ENCODE data around the gene DDX24. TPM values are rescaled to one million over a fixed set of nuclear protein-coding genes. Genes with fewer than 3 reads are reported as not detected.

DDX24 gene
- total and polyA plus RNA-seq, 2 experiments from 2014 or later: 123 to 149 TPM

- in situ Hi-C loops (cut with MboI): no loop called here
- 89 to 90% methylated on average over 5 of the region's 5 CpGs for WGBS, 2 experiments (ENCODE audit: low coverage in 1 of 2, low lambda C conversion rate in 2 of 2, missing lambda C conversion rate in 2 of 2)
Observed at GRCh38 chr14:94114589-94115057, 33.6 kb upstream of the DDX24 start.

GRCh38 chr14:94113908-94114588 lies 33.0 kb upstream of the DDX24 start:
- Histone ChIP-seq H3K27me3 (replicated peaks; ENCODE audit: insufficient read depth) (no peaks in the 10 kb centered on the region; the same call in none of the 2 replicates), H4K20me1 (ENCODE audit: insufficient read depth) (no peaks in the 10 kb centered on the region), H3F3A (ENCODE audit: insufficient read depth) (no peaks in the 10 kb centered on the region), H3K4me2 (ENCODE audit: unreplicated experiment) (no peak overlapping the region), H3K4me3 (no peak overlapping the region), H3K79me2 (ENCODE audit: insufficient read depth) (no peaks in the 10 kb centered on the region), H3K4me1 (ENCODE audit: insufficient read depth) (no peaks in the 10 kb centered on the region), H3K9me3 (ENCODE audit: low read depth) (no peaks in the 10 kb centered on the region), H3K9me2 (ENCODE audit: insufficient read depth) (no peaks in the 10 kb centered on the region), H3K36me3 (ENCODE audit: low read depth) (no peaks in the 10 kb centered on the region), H3K9ac (no peak overlapping the region), H3K27ac (no peak overlapping the region), H2AFZ (no peak overlapping the region)
- TF ChIP-seq EZH2phosphoT487 (IDR thresholded peaks at IDR 0.05; ENCODE audit: insufficient read depth, low read depth): no peak
- 91 to 92% methylated on average over 5 of the region's 5 CpGs for WGBS, 2 experiments (ENCODE audit: low coverage in 1 of 2, low lambda C conversion rate in 2 of 2, missing lambda C conversion rate in 2 of 2)
- in situ Hi-C loops (cut with MboI): no loop called here
- DNase-seq: no peak

More at GRCh38 chr14:94114589-94115057, 33.6 kb upstream of the DDX24 start:
- Histone ChIP-seq H3K9ac (no peak overlapping the region), H3K27ac (no peak overlapping the region), H3K36me3 (ENCODE audit: low read depth) (no peaks in the 10 kb centered on the region), H2AFZ (no peak overlapping the region), H3K79me2 (ENCODE audit: insufficient read depth) (no peaks in the 10 kb centered on the region), H3F3A (ENCODE audit: insufficient read depth) (no peaks in the 10 kb centered on the region), H3K4me2 (ENCODE audit: unreplicated experiment) (no peak overlapping the region), H3K4me1 (ENCODE audit: insufficient read depth) (no peaks in the 10 kb centered on the region), H4K20me1 (ENCODE audit: insufficient read depth) (no peaks in the 10 kb centered on the region), H3K27me3 (replicated peaks; ENCODE audit: insufficient read depth) (no peaks in the 10 kb centered on the region; the same call in none of the 2 replicates), H3K9me3 (ENCODE audit: low read depth) (no peaks in the 10 kb centered on the region), H3K4me3 (no peak overlapping the region), H3K9me2 (ENCODE audit: insufficient read depth) (no peaks in the 10 kb centered on the region)
- TF ChIP-seq EZH2phosphoT487 (IDR thresholded peaks at IDR 0.05; ENCODE audit: insufficient read depth, low read depth): no peak
- no peak for TF ChIP-seq EZH2 (IDR thresholded peaks at IDR 0.05; ENCODE audit: insufficient read depth, poor library complexity, severe bottlenecking)
- DNase-seq: no peak

GRCh38 chr14:94113490-94113889 lies 32.5 kb upstream of the DDX24 start:
- no peak overlapping the region for H3K27ac ChIP-seq
- no peaks in the 10 kb centered on the region for H3K4me1 ChIP-seq (ENCODE audit: insufficient read depth)
- H2AFZ ChIP-seq: no peak overlapping the region
- H3F3A ChIP-seq (ENCODE audit: insufficient read depth): no peaks in the 10 kb centered on the region
- TF ChIP-seq EZH2phosphoT487 (IDR thresholded peaks at IDR 0.05; ENCODE audit: insufficient read depth, low read depth) (no peak), EZH2 (IDR thresholded peaks at IDR 0.05; ENCODE audit: insufficient read depth, poor library complexity, severe bottlenecking) (no peak)
- 85 to 91% methylated on average over 6 of the region's 6 CpGs for WGBS, 2 experiments (ENCODE audit: low coverage in 1 of 2, low lambda C conversion rate in 2 of 2, missing lambda C conversion rate in 2 of 2)
- no peaks in the 10 kb centered on the region for H3K9me2 ChIP-seq (ENCODE audit: insufficient read depth)
- in situ Hi-C loops (cut with MboI): no loop called here
- H3K79me2 ChIP-seq (ENCODE audit: insufficient read depth): no peaks in the 10 kb centered on the region
- H3K27me3 ChIP-seq (replicated peaks; ENCODE audit: insufficient read depth): no peaks in the 10 kb centered on the region; the same call in none of the 2 replicates
- H3K4me3 ChIP-seq: no peak overlapping the region
- H4K20me1 ChIP-seq (ENCODE audit: insufficient read depth): no peaks in the 10 kb centered on the region
- H3K9ac ChIP-seq: no peak overlapping the region
- no peaks in the 10 kb centered on the region for H3K9me3 ChIP-seq (ENCODE audit: low read depth)
- H3K4me2 ChIP-seq (ENCODE audit: unreplicated experiment): no peak overlapping the region
- no peak for DNase-seq
- H3K36me3 ChIP-seq (ENCODE audit: low read depth): no peaks in the 10 kb centered on the region

GRCh38 chr14:94113073-94113472 lies 32.1 kb upstream of the DDX24 start:
- in situ Hi-C loops (cut with MboI): no loop called here
- H3F3A ChIP-seq (ENCODE audit: insufficient read depth): no peaks in the 10 kb centered on the region
- H3K27me3 ChIP-seq (replicated peaks; ENCODE audit: insufficient read depth): no peaks in the 10 kb centered on the region; the same call in none of the 2 replicates
- H3K9ac ChIP-seq: no peak overlapping the region
- WGBS, 2 experiments (ENCODE audit: low coverage in 1 of 2, low lambda C conversion rate in 2 of 2, missing lambda C conversion rate in 2 of 2): 57% methylated on average over 7 of the region's 7 CpGs
- no peak overlapping the region for H3K4me3 ChIP-seq
- no peak overlapping the region for H2AFZ ChIP-seq
- H3K79me2 ChIP-seq (ENCODE audit: insufficient read depth): no peaks in the 10 kb centered on the region
- no peak overlapping the region for H3K27ac ChIP-seq
- DNase-seq: no peak
- no peaks in the 10 kb centered on the region for H3K9me2 ChIP-seq (ENCODE audit: insufficient read depth)
- H3K36me3 ChIP-seq (ENCODE audit: low read depth): no peaks in the 10 kb centered on the region
- H3K4me2 ChIP-seq (ENCODE audit: unreplicated experiment): no peak overlapping the region
- no peaks in the 10 kb centered on the region for H3K9me3 ChIP-seq (ENCODE audit: low read depth)
- H3K4me1 ChIP-seq (ENCODE audit: insufficient read depth): no peaks in the 10 kb centered on the region
- no peak for TF ChIP-seq EZH2phosphoT487 (IDR thresholded peaks at IDR 0.05; ENCODE audit: insufficient read depth, low read depth)
- no peaks in the 10 kb centered on the region for H4K20me1 ChIP-seq (ENCODE audit: insufficient read depth)
